ENCODE results near the gene LCA5L.
"Not testable (repeated sequence)": the region's sequence is repeated elsewhere in the genome, so short reads cannot be mapped to it uniquely, and the experiment has no call there.

The LCA5L gene

DNA sequence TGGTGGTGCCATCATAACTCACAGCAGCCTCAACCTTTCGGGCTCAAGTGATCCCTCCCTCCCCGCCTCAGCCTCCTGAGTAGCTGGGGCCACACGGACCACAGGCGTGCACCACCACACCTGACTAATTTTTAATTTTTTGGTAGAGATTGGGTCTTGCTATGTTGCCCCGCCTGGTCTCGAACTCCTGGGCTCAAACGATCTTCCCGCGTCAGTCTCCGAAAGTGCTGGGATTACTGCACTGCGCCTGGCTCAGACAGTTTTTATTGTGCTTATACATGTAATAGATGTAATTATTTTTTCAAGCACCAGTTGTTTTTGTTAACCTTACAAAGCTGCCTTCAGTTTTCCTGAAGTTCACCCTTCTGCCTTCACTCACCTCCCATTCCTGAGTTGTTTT is 58.7 kb downstream of the LCA5L start:
- DNase-seq, result no peak

DNA sequence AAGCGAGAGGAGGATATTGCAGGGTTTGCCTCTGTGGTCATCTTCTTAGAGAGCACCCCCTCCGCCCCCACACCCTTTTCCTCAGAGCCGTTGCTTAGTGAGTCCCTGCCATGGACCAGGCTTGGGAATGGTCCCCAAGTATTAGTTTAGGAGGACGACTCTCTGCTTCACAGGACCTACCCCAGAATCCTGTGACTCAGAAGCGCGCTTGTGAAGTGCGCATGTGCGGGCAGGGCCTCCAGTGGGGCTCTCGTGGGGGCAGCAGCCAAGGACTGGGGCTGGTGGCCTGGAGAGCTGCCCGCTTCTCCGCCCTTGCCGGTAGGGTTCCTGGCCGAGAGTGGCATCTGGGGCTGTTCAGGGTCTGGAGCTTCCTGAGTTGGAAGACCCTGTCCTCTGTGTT is 59.4 kb downstream of the LCA5L start:
- no peak for DNase-seq

DNA sequence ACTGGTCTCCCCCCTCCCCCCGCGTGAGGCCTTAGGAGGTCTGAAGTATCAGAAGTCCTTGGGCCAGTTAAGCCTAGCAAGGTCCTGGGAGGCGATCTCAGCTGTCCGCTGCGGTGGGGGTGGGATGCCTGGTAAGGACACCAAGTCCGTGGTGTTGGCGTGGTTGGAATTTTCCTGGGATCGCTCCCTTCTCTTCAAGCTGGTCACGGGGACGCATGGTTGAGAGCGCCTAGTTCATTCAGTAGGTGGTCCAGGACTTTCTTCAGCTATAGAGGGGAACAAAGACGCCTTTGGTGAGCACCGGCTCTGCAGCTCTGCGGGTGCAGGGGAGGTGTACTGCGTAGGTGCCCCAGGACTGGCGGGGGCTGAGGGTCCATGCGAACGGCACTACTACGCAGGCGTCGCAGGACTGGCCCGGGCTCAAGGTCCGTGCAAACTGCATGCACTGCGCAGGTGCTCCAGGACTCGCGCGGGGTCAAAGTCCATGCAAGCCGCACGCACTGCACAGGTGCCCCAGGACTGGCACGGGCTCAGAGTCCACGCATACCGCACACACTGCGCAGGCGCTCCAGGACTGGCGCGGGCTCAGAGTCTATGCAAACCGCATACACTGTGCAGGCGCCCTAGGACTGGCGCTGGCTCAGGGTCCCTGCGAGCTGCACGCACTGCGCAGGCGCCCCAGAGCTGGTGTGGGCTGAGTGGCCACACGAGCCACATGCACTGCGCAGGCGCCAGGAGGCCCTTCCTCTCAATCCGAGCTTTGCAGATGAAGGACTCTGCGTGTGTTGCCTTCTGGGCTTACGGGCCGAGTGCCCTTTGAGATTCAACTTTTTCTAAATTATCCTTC is 60.1 kb downstream of the LCA5L start:
- peak; percentile 76 for DNase-seq

DNA sequence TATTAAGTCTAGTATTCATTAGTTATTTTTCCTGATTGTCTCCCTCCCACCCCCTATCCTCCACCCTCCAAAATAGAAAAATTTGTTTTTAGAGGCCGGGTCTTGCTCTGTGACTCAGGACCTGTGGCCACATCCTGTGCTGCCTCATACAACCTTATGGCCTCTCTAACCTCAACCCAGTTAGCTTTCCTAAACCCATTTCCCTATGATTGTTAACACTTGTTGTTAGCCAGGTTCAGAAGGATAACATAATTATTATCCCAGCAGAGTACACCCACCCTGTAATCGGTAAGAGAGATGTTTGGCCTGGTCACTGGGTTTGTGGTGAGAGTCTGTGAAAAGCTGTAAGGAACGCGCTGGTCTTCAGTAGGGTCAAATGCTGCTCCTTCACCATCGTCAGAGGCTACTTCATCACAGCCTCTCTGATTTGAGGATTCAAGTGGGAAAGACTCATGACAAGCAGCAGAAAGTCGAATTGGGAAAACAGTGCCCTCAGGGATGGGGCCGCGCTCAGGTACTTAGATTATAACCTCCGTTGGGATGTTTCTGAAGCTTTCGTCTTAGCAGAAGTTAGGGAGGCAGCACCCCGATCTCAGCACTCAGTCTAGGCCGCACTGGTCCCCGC is 60.8 kb downstream of the LCA5L start:
- no peak for DNase-seq

DNA sequence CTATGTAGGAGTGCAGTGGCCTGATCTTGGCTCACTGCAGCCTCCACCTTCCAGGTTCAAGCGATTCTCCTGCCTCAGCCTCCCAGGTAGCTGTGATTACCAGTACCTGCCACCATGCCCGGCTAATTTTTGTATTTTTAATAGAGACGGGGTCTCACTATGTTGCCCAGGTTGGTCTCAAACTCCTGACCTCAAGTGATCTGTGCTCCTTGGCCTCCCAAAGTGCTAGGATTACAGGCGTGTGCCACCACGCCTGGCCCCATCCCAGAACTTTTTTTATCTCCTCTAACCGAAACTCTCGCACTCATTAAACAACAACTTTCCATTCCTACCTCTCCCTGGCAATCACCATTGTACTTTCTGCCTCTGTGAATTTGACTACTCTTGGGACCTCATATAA is 63.5 kb downstream of the LCA5L start:
- DNase-seq, result not testable (repeated sequence)

DNA sequence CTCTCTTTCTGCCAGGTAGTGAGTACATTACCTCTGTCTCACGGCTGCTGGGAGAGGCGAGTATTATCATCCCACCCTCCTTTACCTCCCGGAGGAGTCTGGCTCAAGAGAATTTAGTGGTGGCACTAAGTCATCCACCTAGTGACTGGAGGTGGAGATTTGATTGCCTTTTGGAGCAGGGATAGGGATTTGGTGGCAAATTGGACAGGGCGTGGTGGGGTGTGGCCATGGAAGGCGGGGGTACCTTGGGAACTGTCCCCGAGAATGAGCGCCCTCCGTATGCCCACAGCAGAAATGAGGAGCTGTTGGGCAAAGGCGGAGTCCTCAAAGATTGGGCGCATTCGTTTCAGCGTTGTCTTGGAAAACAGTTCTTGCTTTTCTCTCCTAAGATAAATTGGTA is 64.6 kb downstream of the LCA5L start:
- DNase-seq, result no peak

DNA sequence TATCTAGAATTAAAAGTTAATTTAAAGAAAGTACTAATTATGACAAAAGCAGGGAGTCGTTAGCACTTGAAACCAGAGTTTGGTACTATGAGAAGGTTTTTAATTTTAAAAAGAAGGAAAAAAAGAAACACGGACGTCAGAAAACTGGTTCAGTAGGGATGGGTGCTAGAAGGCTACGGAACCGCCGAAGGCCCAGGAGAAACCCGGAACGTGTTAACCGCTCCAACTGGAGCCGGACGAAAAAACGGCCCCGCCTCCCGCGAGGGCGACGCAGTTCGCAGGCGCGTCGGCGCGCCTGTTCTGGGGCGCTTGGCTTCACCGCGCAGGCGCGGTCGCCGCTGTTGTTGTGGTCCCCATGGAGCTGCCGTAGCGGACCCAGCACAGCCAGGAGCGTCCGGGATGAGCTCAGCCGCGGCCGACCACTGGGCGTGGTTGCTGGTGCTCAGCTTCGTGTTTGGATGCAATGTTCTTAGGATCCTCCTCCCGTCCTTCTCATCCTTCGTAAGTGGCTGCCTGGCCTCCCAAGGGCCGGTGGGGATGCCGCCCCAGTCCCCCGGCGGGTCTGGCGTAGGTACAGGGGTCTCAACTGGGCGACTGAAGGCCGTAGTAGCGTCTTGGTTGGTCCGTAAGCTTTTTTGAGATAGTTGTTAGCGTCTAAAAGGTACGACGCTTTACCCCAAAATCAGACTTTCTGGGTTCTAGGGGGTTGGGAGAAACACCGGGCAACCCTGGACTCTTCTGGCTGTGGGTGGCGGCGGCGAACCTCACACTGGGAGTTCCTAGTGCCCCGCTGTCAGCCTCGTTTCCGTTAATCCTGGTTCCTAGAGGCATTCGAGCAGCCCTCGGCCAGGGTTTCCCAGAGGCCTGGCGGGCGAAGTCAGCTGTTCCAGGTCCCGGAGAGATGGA is 65.3 kb downstream of the LCA5L start:
- DNase-seq, result peak; percentile 98

DNA sequence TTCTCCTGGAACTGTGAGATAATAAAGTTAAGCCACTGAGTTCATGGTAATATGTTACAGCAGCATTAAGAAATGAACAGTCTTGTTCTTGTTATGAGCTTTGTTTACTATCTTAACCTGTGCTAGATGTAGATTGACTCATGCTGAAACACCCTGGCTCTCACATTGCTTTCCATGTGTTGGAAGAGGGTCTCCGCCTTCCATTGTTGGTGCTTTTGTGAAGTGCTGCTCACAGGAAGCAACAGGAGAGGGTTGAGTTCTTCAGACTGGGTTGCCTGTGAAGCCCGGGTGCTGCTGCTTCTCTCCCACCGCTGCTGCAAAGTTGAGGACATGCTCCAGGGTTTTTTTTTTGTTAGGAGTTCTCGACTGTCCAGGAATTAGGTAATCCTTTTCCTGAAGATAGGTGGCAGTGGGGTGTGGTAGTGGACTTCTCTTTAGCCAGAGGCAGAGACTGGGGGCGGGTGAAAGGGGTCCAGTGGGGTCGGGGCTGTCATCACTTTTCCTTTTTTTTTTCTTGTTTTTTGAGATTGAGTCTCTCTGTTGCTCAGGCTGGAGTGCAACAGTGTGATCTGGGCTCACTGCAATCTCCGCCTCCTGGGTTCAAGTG is 68.0 kb downstream of the LCA5L start:
- no peak for DNase-seq

DNA sequence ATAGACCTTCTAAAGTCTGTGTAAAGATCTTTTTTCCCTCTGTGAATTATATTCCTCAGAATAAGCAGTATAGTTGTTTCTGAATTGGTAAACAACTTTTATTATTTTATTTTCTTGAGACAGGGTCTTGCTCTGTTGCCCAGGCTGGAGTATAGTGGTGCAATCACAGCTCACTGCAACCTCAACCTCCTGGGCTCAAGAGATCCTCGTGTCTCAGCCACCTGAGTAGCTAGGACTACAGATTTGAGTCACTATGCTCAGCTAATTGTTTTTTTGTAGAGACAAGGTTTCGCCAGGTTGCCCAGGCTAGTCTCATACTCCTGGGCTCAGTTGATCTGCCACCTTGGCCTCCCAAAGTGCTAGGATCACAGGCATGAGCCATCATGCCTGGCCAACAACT is 70.1 kb downstream of the LCA5L start:
- DNase-seq, result no peak

DNA sequence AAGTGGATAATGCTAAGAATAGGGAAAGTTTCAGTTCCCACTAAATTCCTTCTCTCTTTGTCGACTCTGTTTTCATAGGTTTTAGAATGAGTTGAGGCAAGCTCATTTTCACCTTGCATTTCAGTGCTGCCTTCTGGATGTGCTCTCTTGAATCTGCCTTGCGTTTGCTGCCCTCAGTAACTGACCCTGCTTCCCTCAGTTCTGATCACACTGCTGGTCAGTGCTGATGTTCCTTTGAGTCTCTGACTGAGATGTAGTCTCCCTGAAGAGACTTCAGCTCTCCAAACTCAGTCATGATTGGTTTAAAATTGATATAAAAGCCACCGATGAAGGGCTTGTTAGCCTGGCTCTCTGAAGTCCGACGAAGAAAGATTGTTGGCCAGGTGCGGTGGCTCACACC is 71.5 kb downstream of the LCA5L start:
- no peak for DNase-seq

DNA sequence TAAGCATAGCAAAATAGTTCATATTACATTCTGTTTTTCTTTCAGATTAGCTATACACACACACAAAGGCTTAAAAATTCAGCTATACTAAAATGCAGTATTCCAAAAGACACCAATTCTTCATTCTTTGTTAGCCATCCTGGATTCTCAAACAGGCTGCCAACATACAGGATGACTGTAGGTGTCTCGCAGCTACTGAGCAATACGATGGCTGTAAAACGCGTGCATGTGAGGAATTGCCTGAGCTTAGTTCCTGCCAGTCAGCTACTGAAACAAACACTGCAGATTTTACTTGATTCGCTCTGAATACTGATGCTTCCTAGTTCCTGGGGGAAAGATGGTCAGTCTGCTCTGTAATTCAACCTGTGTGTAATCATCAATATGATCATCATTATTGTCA is 71.9 kb downstream of the LCA5L start:
- DNase-seq, result peak; percentile 41

DNA sequence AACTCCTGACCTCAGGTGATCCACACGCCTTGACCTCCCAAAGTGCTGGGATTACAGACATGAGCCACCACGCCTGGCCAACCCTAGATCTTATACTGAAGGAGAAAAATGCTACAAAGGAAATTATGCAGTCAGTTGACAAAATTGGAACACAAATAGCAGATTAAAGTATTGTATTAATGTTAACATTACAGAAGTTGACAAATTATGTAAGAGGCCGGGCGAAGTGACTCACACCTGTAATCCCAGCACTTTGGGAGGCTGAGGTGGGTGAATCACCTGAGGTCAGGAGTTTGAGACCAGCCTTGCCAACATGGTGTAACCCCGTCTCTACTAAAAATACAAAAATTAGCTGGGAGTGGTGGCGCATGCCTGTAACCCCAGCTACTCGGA is 75.7 kb downstream of the LCA5L start:
- DNase-seq, result not testable (repeated sequence)

DNA sequence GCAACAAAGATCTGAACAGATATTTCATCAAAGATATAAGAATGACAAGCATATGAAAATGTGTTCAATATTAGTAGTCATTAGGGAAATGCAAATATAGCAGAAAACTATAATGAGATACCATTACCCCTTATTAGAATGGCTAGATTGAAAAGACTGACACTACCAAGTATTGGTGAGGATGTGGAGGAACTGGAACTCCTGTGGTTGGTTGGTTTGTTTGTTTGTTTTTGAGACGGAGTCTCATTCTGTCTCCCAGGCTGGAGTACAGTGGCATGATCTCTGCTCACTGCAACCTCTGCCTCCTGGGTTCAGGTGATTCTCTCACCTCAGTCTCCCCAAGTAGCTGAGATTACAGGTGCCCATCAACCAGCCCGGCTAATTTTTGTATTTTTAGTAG is 77.8 kb downstream of the LCA5L start:
- no peak for DNase-seq

DNA sequence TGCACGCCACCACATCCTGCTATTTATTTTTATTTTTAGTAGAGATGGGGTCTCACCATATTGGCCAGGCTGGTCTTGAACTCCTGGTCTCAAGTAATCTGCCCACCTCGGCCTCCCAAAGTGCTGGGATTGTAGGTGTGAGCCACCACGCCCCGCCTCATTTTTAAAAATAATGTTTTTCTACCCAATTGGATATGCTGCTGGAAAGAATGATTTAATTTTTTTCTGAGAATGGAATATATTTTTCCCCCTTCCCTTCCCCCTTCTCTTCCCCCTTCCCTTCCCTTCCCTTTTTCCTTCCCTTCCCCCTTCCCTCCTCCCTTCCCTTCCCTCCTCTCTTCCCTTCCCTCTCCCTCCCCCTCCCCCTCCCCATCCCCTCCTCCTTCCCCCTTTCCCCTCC is 79.0 kb downstream of the LCA5L start:
- DNase-seq, result no peak

DNA sequence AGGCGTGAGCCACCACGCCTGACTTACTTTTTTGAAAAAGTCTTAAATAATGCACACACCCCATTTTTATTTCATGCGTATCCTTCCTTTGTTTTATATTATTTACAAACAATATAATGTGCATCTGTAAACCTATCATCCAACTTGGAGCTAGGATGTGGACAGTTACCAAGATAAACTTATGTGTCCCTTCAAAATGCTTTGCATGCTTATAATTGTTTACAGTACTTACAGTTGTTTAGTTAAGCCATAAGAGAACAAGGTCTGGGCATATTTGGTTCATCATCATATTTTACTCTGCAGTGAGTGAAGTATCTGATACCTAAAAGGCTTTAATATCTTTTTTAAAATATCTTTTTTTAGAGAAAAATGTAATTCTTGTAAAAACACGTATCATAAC is 80.6 kb downstream of the LCA5L start:
- no peak for DNase-seq

DNA sequence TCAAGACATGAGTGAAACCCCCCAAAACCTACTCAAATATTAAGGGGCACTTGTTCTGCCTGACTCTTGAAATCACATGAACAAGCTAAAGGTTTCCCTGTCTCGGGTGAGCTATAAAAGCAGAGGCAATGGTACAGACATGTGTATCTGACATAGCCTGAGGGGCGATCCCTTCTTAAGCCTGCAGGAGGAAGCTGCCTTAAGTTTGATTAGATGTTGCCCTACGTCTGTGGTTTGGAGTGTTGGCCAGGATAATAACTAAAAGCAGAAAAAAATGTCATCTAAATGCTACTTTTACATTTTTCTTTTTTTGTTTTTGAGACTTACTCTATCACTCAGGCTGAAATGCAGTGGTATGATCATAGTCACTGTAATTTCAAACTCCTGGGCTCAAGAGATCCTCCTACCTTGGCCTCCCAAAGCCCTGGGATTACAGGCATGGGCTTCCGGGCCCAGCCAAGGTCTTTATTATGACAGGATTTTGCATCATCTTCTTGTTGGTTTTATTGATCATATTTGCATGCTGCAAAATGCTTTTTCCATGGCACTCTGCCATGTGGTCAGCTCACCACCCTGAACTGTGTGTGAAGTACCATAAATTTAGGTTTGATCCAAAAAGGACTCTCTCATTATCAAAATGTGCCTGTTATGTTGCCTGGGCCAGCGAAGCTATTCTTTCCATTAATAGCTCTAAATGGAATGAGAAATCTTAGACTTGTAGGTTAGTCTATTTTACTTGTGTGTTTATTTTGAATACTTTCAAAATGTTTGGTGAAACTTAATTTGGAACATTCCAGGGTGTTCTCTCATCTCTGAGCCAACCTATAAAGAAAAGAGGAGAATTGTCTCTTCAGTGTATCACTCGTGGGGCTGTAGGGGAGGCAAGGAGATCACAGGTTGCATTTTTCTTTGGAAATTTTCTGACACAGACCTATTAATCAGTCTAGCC is 81.7 kb downstream of the LCA5L start:
- no peak for DNase-seq

DNA sequence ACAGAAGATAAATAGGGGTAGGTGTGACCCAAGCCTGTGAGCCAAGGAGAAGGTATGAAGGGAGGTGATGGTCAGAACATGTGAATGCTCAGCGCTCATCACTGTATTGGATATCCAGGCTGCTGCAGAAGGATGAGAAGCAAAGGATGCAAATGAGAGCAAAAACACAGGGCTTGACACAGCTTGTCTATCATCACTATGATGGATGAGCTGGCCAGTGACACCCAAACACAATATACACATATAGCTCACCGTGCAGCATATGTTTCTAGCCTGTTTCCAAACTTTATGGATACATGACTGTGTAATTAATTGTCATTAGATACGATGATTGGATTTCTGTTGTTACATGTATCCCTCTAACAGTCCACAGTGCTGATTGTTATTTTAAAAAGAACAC is 82.8 kb downstream of the LCA5L start:
- DNase-seq, result no peak

DNA sequence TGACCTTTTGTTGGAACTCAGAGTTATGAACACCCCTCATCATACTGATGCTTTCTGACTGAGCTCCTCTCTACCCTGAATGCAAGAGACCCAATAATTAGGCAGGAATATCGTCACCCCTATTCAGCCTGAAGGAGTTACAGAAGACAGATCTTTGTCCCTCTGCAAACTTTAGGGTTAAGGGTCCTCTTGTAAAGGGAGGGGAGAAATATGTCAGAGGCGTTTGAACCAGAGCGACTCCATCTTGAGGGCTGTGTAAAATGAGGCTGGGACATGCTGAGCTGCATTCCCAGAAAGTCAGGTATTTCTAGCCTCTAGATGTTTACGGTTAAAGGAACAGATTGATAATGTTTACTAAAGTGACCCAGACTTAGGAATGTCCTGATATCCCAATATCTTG is 86.2 kb downstream of the LCA5L start:
- no peak for DNase-seq

Data from suppressor macrophage treated with lipopolysaccharide for 4 hours (primary cell).